ENCODE data around the gene CBR4. TPM values are rescaled to one million over a fixed set of nuclear protein-coding genes. Genes with fewer than 3 reads are reported as not detected.
"Not testable (repeated sequence)": the region's sequence is repeated elsewhere in the genome, so short reads cannot be mapped to it uniquely, and the experiment has no call there.

The CBR4 gene
- total and polyA plus RNA-seq, 2 experiments from 2014 or later, result 9.9 to 14.7 TPM

- H3K9ac ChIP-seq, result no peak overlapping the region
- no peaks in the 10 kb centered on the region for H3K4me1 ChIP-seq (ENCODE audit: insufficient read depth)
- H3K79me2 ChIP-seq (ENCODE audit: insufficient read depth), result no peaks in the 10 kb centered on the region
- no peaks in the 10 kb centered on the region for H4K20me1 ChIP-seq (ENCODE audit: insufficient read depth)
- no peak overlapping the region for H2AFZ ChIP-seq
- H3K4me2 ChIP-seq (ENCODE audit: unreplicated experiment), result no peak overlapping the region
- H3K9me2 ChIP-seq (ENCODE audit: insufficient read depth), result no peaks in the 10 kb centered on the region
- DNase-seq, result no peak
- no peak overlapping the region for H3K27ac ChIP-seq
- H3K4me3 ChIP-seq, result no peak overlapping the region
- WGBS, 2 experiments (ENCODE audit: low coverage in 1 of 2, low lambda C conversion rate in 2 of 2, missing lambda C conversion rate in 2 of 2), result 96 to 97% methylated on average over 2 of the region's 2 CpGs
- in situ Hi-C loops (cut with MboI), result no loop called here
- TF ChIP-seq EZH2phosphoT487 (IDR thresholded peaks at IDR 0.05; ENCODE audit: insufficient read depth, low read depth), result no peak
- no peak for TF ChIP-seq EZH2 (IDR thresholded peaks at IDR 0.05; ENCODE audit: insufficient read depth, poor library complexity, severe bottlenecking)
- no peaks in the 10 kb centered on the region for H3K27me3 ChIP-seq (replicated peaks; ENCODE audit: insufficient read depth)
- H3K36me3 ChIP-seq (ENCODE audit: low read depth), result no peaks in the 10 kb centered on the region
- no peaks in the 10 kb centered on the region for H3F3A ChIP-seq (ENCODE audit: insufficient read depth)
- H3K9me3 ChIP-seq (ENCODE audit: low read depth), result no peaks in the 10 kb centered on the region
These were observed 32.6 kb upstream of the CBR4 start for GRCh38 chr4:169042608-169043007.

- no peaks in the 10 kb centered on the region for H3K9me3 ChIP-seq (ENCODE audit: low read depth)
- no peak overlapping the region for H3K4me2 ChIP-seq (ENCODE audit: unreplicated experiment)
- no peaks in the 10 kb centered on the region for H3K9me2 ChIP-seq (ENCODE audit: insufficient read depth)
- H4K20me1 ChIP-seq (ENCODE audit: insufficient read depth), result no peaks in the 10 kb centered on the region
- H3K4me1 ChIP-seq (ENCODE audit: insufficient read depth), result no peaks in the 10 kb centered on the region
- H3K27ac ChIP-seq, result no peak overlapping the region
- H3K79me2 ChIP-seq (ENCODE audit: insufficient read depth), result no peaks in the 10 kb centered on the region
- H3F3A ChIP-seq (ENCODE audit: insufficient read depth), result no peaks in the 10 kb centered on the region
- in situ Hi-C loops (cut with MboI), result no loop called here
- no peak overlapping the region for H3K9ac ChIP-seq
- no peaks in the 10 kb centered on the region for H3K36me3 ChIP-seq (ENCODE audit: low read depth)
- no peak for DNase-seq
- 95 to 96% methylated on average over 7 of the region's 7 CpGs for WGBS, 2 experiments (ENCODE audit: low coverage in 1 of 2, low lambda C conversion rate in 2 of 2, missing lambda C conversion rate in 2 of 2)
- no peak overlapping the region for H3K4me3 ChIP-seq
- H2AFZ ChIP-seq, result no peak overlapping the region
- no peaks in the 10 kb centered on the region for H3K27me3 ChIP-seq (replicated peaks; ENCODE audit: insufficient read depth)
- TF ChIP-seq EZH2phosphoT487 (IDR thresholded peaks at IDR 0.05; ENCODE audit: insufficient read depth, low read depth) (no peak), EZH2 (IDR thresholded peaks at IDR 0.05; ENCODE audit: insufficient read depth, poor library complexity, severe bottlenecking) (no peak)
These were observed 30.7 kb upstream of the CBR4 start for GRCh38 chr4:169040559-169041261.

- WGBS, 2 experiments (ENCODE audit: low coverage in 1 of 2, low lambda C conversion rate in 2 of 2, missing lambda C conversion rate in 2 of 2), result 70 to 71% methylated on average over 8 of the region's 8 CpGs
- no peak overlapping the region for H3K9ac ChIP-seq
- no peaks in the 10 kb centered on the region for H3K79me2 ChIP-seq (ENCODE audit: insufficient read depth)
- no peaks in the 10 kb centered on the region for H3K9me3 ChIP-seq (ENCODE audit: low read depth)
- H3F3A ChIP-seq (ENCODE audit: insufficient read depth), result no peaks in the 10 kb centered on the region
- H3K27ac ChIP-seq, result no peak overlapping the region
- no peak for DNase-seq
- H4K20me1 ChIP-seq (ENCODE audit: insufficient read depth), result no peaks in the 10 kb centered on the region
- H3K9me2 ChIP-seq (ENCODE audit: insufficient read depth), result no peaks in the 10 kb centered on the region
- H3K4me1 ChIP-seq (ENCODE audit: insufficient read depth), result no peaks in the 10 kb centered on the region
- TF ChIP-seq EZH2phosphoT487 (IDR thresholded peaks at IDR 0.05; ENCODE audit: insufficient read depth, low read depth) (no peak), EZH2 (IDR thresholded peaks at IDR 0.05; ENCODE audit: insufficient read depth, poor library complexity, severe bottlenecking) (no peak)
- H2AFZ ChIP-seq, result no peak overlapping the region
- no peaks in the 10 kb centered on the region for H3K36me3 ChIP-seq (ENCODE audit: low read depth)
- H3K27me3 ChIP-seq (replicated peaks; ENCODE audit: insufficient read depth), result no peaks in the 10 kb centered on the region
- no peak overlapping the region for H3K4me2 ChIP-seq (ENCODE audit: unreplicated experiment)
- H3K4me3 ChIP-seq, result no peak overlapping the region
- in situ Hi-C loops (cut with MboI), result no loop called here
These were observed 29.3 kb upstream of the CBR4 start for GRCh38 chr4:169039251-169039954.

GRCh38 chr4:169037506-169037905 lies 27.5 kb upstream of the CBR4 start:
- no peak for DNase-seq
- WGBS, 2 experiments (ENCODE audit: low coverage in 1 of 2, low lambda C conversion rate in 2 of 2, missing lambda C conversion rate in 2 of 2), result 95 to 100% methylated on average over 3 of the region's 3 CpGs
- no peaks in the 10 kb centered on the region for H3K36me3 ChIP-seq (ENCODE audit: low read depth)

GRCh38 chr4:169035871-169036620 lies 26.0 kb upstream of the CBR4 start:
- H3K36me3 ChIP-seq (ENCODE audit: low read depth); H2AFZ ChIP-seq; H3K27ac ChIP-seq; H4K20me1 ChIP-seq (ENCODE audit: insufficient read depth); H3K27me3 ChIP-seq (replicated peaks; ENCODE audit: insufficient read depth); H3K9me2 ChIP-seq (ENCODE audit: insufficient read depth); H3K9me3 ChIP-seq (ENCODE audit: low read depth); H3K9ac ChIP-seq; in situ Hi-C loops (cut with MboI); H3K4me1 ChIP-seq (ENCODE audit: insufficient read depth); DNase-seq; H3K4me3 ChIP-seq; H3F3A ChIP-seq (ENCODE audit: insufficient read depth); H3K79me2 ChIP-seq (ENCODE audit: insufficient read depth); H3K4me2 ChIP-seq (ENCODE audit: unreplicated experiment): not testable (repeated sequence)
- WGBS, 2 experiments (ENCODE audit: low coverage in 1 of 2, low lambda C conversion rate in 2 of 2, missing lambda C conversion rate in 2 of 2), result 92% methylated on average over 20 to 24 of the region's 35 CpGs

More at GRCh38 chr4:169037506-169037905, 27.5 kb upstream of the CBR4 start:
- Histone ChIP-seq H3K9me3 (ENCODE audit: low read depth) (no peaks in the 10 kb centered on the region), H3F3A (ENCODE audit: insufficient read depth) (no peaks in the 10 kb centered on the region), H3K27ac (no peak overlapping the region), H3K4me2 (ENCODE audit: unreplicated experiment) (no peak overlapping the region), H3K79me2 (ENCODE audit: insufficient read depth) (no peaks in the 10 kb centered on the region), H4K20me1 (ENCODE audit: insufficient read depth) (no peaks in the 10 kb centered on the region), H3K9ac (no peak overlapping the region), H3K4me3 (no peak overlapping the region), H3K9me2 (ENCODE audit: insufficient read depth) (no peaks in the 10 kb centered on the region), H3K4me1 (ENCODE audit: insufficient read depth) (no peaks in the 10 kb centered on the region), H2AFZ (no peak overlapping the region), H3K27me3 (replicated peaks; ENCODE audit: insufficient read depth) (no peaks in the 10 kb centered on the region)
- TF ChIP-seq EZH2phosphoT487 (IDR thresholded peaks at IDR 0.05; ENCODE audit: insufficient read depth, low read depth), result no peak
- in situ Hi-C loops (cut with MboI), result no loop called here

All from GM23248 (cell line).